IMR-90 (cell line): ENCODE measurements around the gene TBC1D16. TPM values are rescaled to one million over a fixed set of nuclear protein-coding genes. Genes with fewer than 3 reads are reported as not detected.
"Not testable (repeated sequence)": the region's sequence is repeated elsewhere in the genome, so short reads cannot be mapped to it uniquely, and the experiment has no call there.

Experiments used
- ATAC-seq: fragments of 200-7000 bp; cut with Tn5 transposase; 2 replicates; pipeline ENCODE4 v1.9.1; 2020; ENCODE audit warnings: low read depth, mild to moderate bottlenecking, moderate library complexity
- BruUV-seq: library from RNA; stranded (reverse); fragments of 400-500 nt; replicated peaks from 2 replicates; lab custom pipeline; 2021; lab: Mats Ljungman, UMichigan
- CTCF ChIA-PET: fragments of 300-600 bp; formaldehyde crosslinking; extraction: SDS; loops from one replicate; lab custom pipeline; 2021; ENCODE audit warnings: antibody characterized with exemption; lab: Yijun Ruan, JAX
- POLR2A ChIA-PET: fragments of 300-600 bp; sonication (Branson Sonifier 250); formaldehyde crosslinking; loops from one replicate; lab custom pipeline; 2022; ENCODE audit warnings: antibody characterized with exemption; ENCODE audit not compliant: unreplicated experiment; lab: Charles Lee
- DNase-seq: peaks from one replicate; pipeline ENCODE4 v3.0.0; 2013
- H2AFZ ChIP-seq: replicated peaks from 2 replicates; pipeline ENCODE3; 2013; ENCODE audit warnings: low read length, mild to moderate bottlenecking; ENCODE audit not compliant: poor library complexity
- H2AK5ac ChIP-seq: 2 replicates; pipeline ENCODE4 v1.6.1; 2013; ENCODE audit warnings: low read depth, low read length, inconsistent platforms
- H2AK9ac ChIP-seq: replicated peaks from 2 replicates; pipeline ENCODE3; 2013; ENCODE audit warnings: mild to moderate bottlenecking, low read depth, low read length, moderate library complexity; ENCODE audit not compliant: poor library complexity
- H2BK120ac ChIP-seq: 2 replicates; pipeline ENCODE4 v1.6.1; 2013; ENCODE audit warnings: low read depth, low read length, inconsistent platforms
- H2BK15ac ChIP-seq: 3 replicates; pipeline ENCODE4 v1.6.1; 2013; ENCODE audit warnings: low read depth, low read length, inconsistent platforms
- H2BK20ac ChIP-seq: 2 replicates; pipeline ENCODE4 v1.6.1; 2013; ENCODE audit warnings: low read depth, mild to moderate bottlenecking, inconsistent platforms, low read length, moderate library complexity
- H2BK5ac ChIP-seq: 2 replicates; pipeline ENCODE4 v1.6.1; 2013; ENCODE audit warnings: mild to moderate bottlenecking, low read depth, low read length, inconsistent platforms; ENCODE audit not compliant: poor library complexity, severe bottlenecking
- H3K14ac ChIP-seq: replicated peaks from 2 replicates; pipeline ENCODE4 v1.6.1; 2013; ENCODE audit warnings: low read depth, low read length, inconsistent platforms
- H3K18ac ChIP-seq: 2 replicates; pipeline ENCODE4 v1.6.1; 2013; ENCODE audit warnings: low read depth, low read length, control low read depth
- H3K23ac ChIP-seq: 2 replicates; pipeline ENCODE4 v1.6.1; 2013; ENCODE audit warnings: low read depth, low read length, inconsistent platforms
- H3K27ac ChIP-seq: 2 replicates; pipeline ENCODE4 v1.5.1; 2013; ENCODE audit warnings: mild to moderate bottlenecking, control low read depth, low read length; ENCODE audit not compliant: insufficient read depth
- H3K27me3 ChIP-seq: 2 replicates; pipeline ENCODE4 v1.6.1; 2013; ENCODE audit warnings: low read length; ENCODE audit not compliant: control insufficient read depth, insufficient read depth
- H3K36me3 ChIP-seq: 2 replicates; pipeline ENCODE4 v1.6.1; 2013; ENCODE audit warnings: low read length, mixed read lengths; ENCODE audit not compliant: control insufficient read depth, insufficient read depth
- H3K4ac ChIP-seq: 2 replicates; pipeline ENCODE4 v1.6.1; 2013; ENCODE audit warnings: low read depth, low read length, inconsistent platforms
- H3K4me1 ChIP-seq: 2 replicates; pipeline ENCODE4 v1.6.1; 2013; ENCODE audit warnings: low read length, mixed read lengths; ENCODE audit not compliant: control insufficient read depth, insufficient read depth
- H3K4me2 ChIP-seq: 2 replicates; pipeline ENCODE4 v1.6.1; 2013; ENCODE audit warnings: low read depth, mild to moderate bottlenecking, control low read depth, low read length, moderate library complexity
- H3K4me3 ChIP-seq: 2 replicates; pipeline ENCODE4 v1.5.1; 2013; ENCODE audit warnings: low read depth, mild to moderate bottlenecking, control low read depth, low read length, moderate library complexity; ENCODE audit not compliant: insufficient read depth
- H3K56ac ChIP-seq: 2 replicates; pipeline ENCODE4 v1.6.1; 2013; ENCODE audit warnings: low read length, inconsistent platforms; ENCODE audit not compliant: insufficient read depth; ENCODE audit errors: extremely low read depth
- H3K79me1 ChIP-seq, 2 experiments: 2 replicates each; pipeline ENCODE4 v1.6.1; 2013; ENCODE audit warnings: low read length in 2 of 2, inconsistent platforms in 1 of 2, low read depth in 1 of 2
- H3K9ac ChIP-seq: 2 replicates; pipeline ENCODE4 v1.6.1; 2013; ENCODE audit warnings: low read depth, low read length, control low read depth
- H3K9me1 ChIP-seq: 2 replicates; pipeline ENCODE4 v1.6.1; 2013; ENCODE audit warnings: low read length, inconsistent platforms; ENCODE audit not compliant: insufficient read depth
- H3K9me3 ChIP-seq: 2 replicates; pipeline ENCODE4 v1.6.1; 2013; ENCODE audit warnings: low read length; ENCODE audit not compliant: control insufficient read depth, insufficient read depth
- H4K20me1 ChIP-seq: 2 replicates; pipeline ENCODE4 v1.6.1; 2013; ENCODE audit warnings: low read length, inconsistent platforms; ENCODE audit not compliant: insufficient read depth
- H4K5ac ChIP-seq: 2 replicates; pipeline ENCODE4 v1.6.1; 2013; ENCODE audit warnings: mild to moderate bottlenecking, low read depth, low read length, control low read depth
- H4K8ac ChIP-seq, 2 experiments: 2 replicates each; pipeline ENCODE4 v1.6.1; 2013; ENCODE audit warnings: low read depth in 2 of 2, low read length in 2 of 2, control low read depth in 1 of 2, inconsistent platforms in 1 of 2
- H4K91ac ChIP-seq: 2 replicates; pipeline ENCODE4 v1.6.1; 2013; ENCODE audit warnings: low read depth, low read length, inconsistent platforms; ENCODE audit not compliant: insufficient read depth
- WGBS, 2 experiments: methylation state at CpG; one replicate each; pipeline versions ENCODE4 v1.1.5 to v1.1.7; 2013; ENCODE audit warnings: missing lambda C conversion rate in 2 of 2; ENCODE audit not compliant: insufficient read length in 1 of 2; ENCODE audit errors: extremely low coverage in 2 of 2; 5-methylcytosine and 5-hydroxymethylcytosine counted together
- dilution Hi-C: fragments of 300-500 bp; cut with HindIII; formaldehyde crosslinking; loops from one replicate; pipeline ENCODE4 v1.14.3; 2018; ENCODE audit warnings: low sequenced_read_pairs; ENCODE audit not compliant: unreplicated experiment
- in situ Hi-C: fragments of 300-500 bp; cut with MboI; formaldehyde crosslinking; loops from 3 replicates; pipeline ENCODE4 v1.14.3; 2019; ENCODE audit warnings: low sequenced_read_pairs, inconsistent platforms, mixed read lengths
- intact Hi-C: fragments of 100-400 bp; cut with micrococcal nuclease; formaldehyde crosslinking; loops from 2 replicates; pipeline ENCODE4 v1.10.0; 2022
- polyA plus RNA-seq, 3 experiments: library from polyadenylated mRNA; depleted of rRNA; stranded (reverse); fragments of >200 nt; gene quantifications; 2 replicates each; pipeline ENCODE4 v1.2.3, GENCODE V29; 2012; ENCODE audit warnings: low replicate concordance in 1 of 3
- total RNA-seq: library from RNA; depleted of rRNA; stranded (reverse); fragments of >200 nt; gene quantifications from 2 replicates; pipeline ENCODE4 v1.2.3, GENCODE V29; 2012

Gene TBC1D16
- total and polyA plus RNA-seq, 2 of the 4 experiments (the other 2 are of a cell fraction), result 10.1 to 16.7 TPM

- ChIA-PET CTCF (interaction anchor here (1.4 kb wide), 1 partner anchor 9 kb away, joined by 7 read pairs; no protein-coding TSS in a partner anchor), POLR2A (interaction anchor here (0.6 kb wide), 1 partner anchor 17 kb away, joined by 3 read pairs; no protein-coding TSS in a partner anchor)
- H3K56ac ChIP-seq, H4K91ac ChIP-seq, intact Hi-C loops, H2AFZ ChIP-seq, H4K5ac ChIP-seq, H3K23ac ChIP-seq, BruUV-seq, H3K27ac ChIP-seq, H2BK20ac ChIP-seq, H2AK9ac ChIP-seq, H3K9me3 ChIP-seq, H3K4me2 ChIP-seq, DNase-seq, H3K9ac ChIP-seq, H2BK120ac ChIP-seq, dilution Hi-C loops, H4K8ac ChIP-seq, H2BK15ac ChIP-seq, H3K18ac ChIP-seq, H3K4me3 ChIP-seq, H2AK5ac ChIP-seq, ATAC-seq, H3K27me3 ChIP-seq, H3K4ac ChIP-seq, H3K14ac ChIP-seq, H3K4me1 ChIP-seq, H2BK5ac ChIP-seq, H3K9me1 ChIP-seq, in situ Hi-C loops, H3K36me3 ChIP-seq: not testable (repeated sequence)
- H4K20me1 ChIP-seq, result peaks cover 24% of the 10 kb centered on the region
- peaks cover 21 to 27% of the 10 kb centered on the region in 2 experiments for H3K79me1 ChIP-seq
- WGBS, 2 experiments, result no CpG with 5 or more reads among the region's 8 CpGs
Measured at GRCh38 chr17:79956441-79956735, 79.3 kb downstream of the TBC1D16 start.
